H1 (cell line): ENCODE measurements around the gene SLC1A2. TPM values are rescaled to one million over a fixed set of nuclear protein-coding genes. Genes with fewer than 3 reads are reported as not detected.

Experiments used
- CTCF ChIA-PET: fragments of 300-600 bp; sonication (Branson Sonifier 250); formaldehyde crosslinking; loops from one replicate; lab custom pipeline; 2021; ENCODE audit not compliant: partially characterized antibody; lab: Charles Lee
- POLR2A ChIA-PET: fragments of 300-600 bp; sonication (Branson Sonifier 250); formaldehyde crosslinking; loops from one replicate; lab custom pipeline; 2021; ENCODE audit warnings: inconsistent platforms; ENCODE audit not compliant: partially characterized antibody; lab: Charles Lee
- DNase-seq, 2 experiments: peaks; one replicate each; pipeline versions ENCODE4 v3.0.0 to v3.0.0-alpha.2; 2010 to 2022; ENCODE audit warnings: low spot score in 2 of 2, low read depth in 1 of 2, mixed read lengths in 1 of 2
- FAIRE-seq: peaks from 2 replicates; lab custom pipeline; 2011; peaks lifted over from hg19 to GRCh38; lab: Jason Lieb, UNC
- H2AFZ ChIP-seq: 2 replicates; pipeline ENCODE4 v1.8.1; 2012; ENCODE audit warnings: low read length, inconsistent platforms
- H2AK5ac ChIP-seq: 2 replicates; pipeline ENCODE4 v1.6.1; 2013; ENCODE audit warnings: low read depth, low read length
- H2BK120ac ChIP-seq: replicated peaks from 2 replicates; pipeline ENCODE3; 2013; ENCODE audit warnings: low read depth, low read length, inconsistent platforms
- H2BK12ac ChIP-seq: 2 replicates; pipeline ENCODE4 v1.6.1; 2013; ENCODE audit warnings: low read depth, low read length
- H2BK15ac ChIP-seq: 2 replicates; pipeline ENCODE4 v1.6.1; 2013; ENCODE audit warnings: low read length
- H2BK20ac ChIP-seq: 2 replicates; pipeline ENCODE4 v1.6.1; 2013; ENCODE audit warnings: low read length
- H2BK5ac ChIP-seq: 2 replicates; pipeline ENCODE4 v1.6.1; 2013; ENCODE audit warnings: low read depth, low read length
- H3K14ac ChIP-seq: 2 replicates; pipeline ENCODE4 v1.6.1; 2013; ENCODE audit warnings: inconsistent platforms; ENCODE audit not compliant: insufficient read length
- H3K18ac ChIP-seq: 2 replicates; pipeline ENCODE4 v1.6.1; 2013; ENCODE audit warnings: low read length; ENCODE audit errors: extremely low read depth
- H3K23ac ChIP-seq: 2 replicates; pipeline ENCODE4 v1.6.1; 2013; ENCODE audit warnings: inconsistent platforms; ENCODE audit not compliant: insufficient read length
- H3K23me2 ChIP-seq: 2 replicates; pipeline ENCODE4 v1.6.1; 2013; ENCODE audit warnings: low read depth, low read length
- H3K27ac ChIP-seq: 2 replicates; pipeline ENCODE4 v1.6.1; 2011; ENCODE audit warnings: low read depth, low read length, inconsistent platforms
- H3K27me3 ChIP-seq, 4 experiments: replicated peaks in 1 of 4; 1 replicate in 1 of 4; 2 replicates in 3 of 4; pipeline versions ENCODE4 v1.6.1 to v1.8.1; 2011 to 2013; ENCODE audit warnings: low read length in 3 of 4, mild to moderate bottlenecking in 3 of 4, inconsistent platforms in 2 of 4, mixed read lengths in 2 of 4, moderate library complexity in 1 of 4; ENCODE audit not compliant: control insufficient read depth in 3 of 4, insufficient read depth in 3 of 4; ENCODE audit errors: extremely low read depth in 1 of 4
- H3K36me3 ChIP-seq, 4 experiments: 2 replicates each; pipeline versions ENCODE4 v1.6.1 to v1.8.1; 2011 to 2013; ENCODE audit warnings: mild to moderate bottlenecking in 4 of 4, low read length in 3 of 4, moderate library complexity in 2 of 4, control low read depth in 1 of 4, inconsistent platforms in 1 of 4; ENCODE audit not compliant: insufficient read depth in 4 of 4, control insufficient read depth in 2 of 4
- H3K4ac ChIP-seq: replicated peaks from 2 replicates; pipeline ENCODE3; 2013; ENCODE audit warnings: low read length, low read depth, mixed read lengths, inconsistent platforms; ENCODE audit not compliant: insufficient read length
- H3K4me1 ChIP-seq, 4 experiments: replicated peaks in 1 of 4; 1 replicate in 1 of 4; 2 replicates in 3 of 4; pipeline versions ENCODE4 v1.6.1 to v1.8.1; 2011 to 2013; ENCODE audit warnings: low read length in 3 of 4, inconsistent platforms in 2 of 4, mixed read lengths in 1 of 4; ENCODE audit not compliant: insufficient read depth in 4 of 4, control insufficient read depth in 3 of 4
- H3K4me2 ChIP-seq, 2 experiments: 2 replicates each; pipeline versions ENCODE4 v1.6.1 to v1.8.1; 2011 to 2013; ENCODE audit warnings: low read depth in 2 of 2, low read length in 2 of 2, control low read depth in 1 of 2, inconsistent platforms in 1 of 2, mild to moderate bottlenecking in 1 of 2; ENCODE audit not compliant: insufficient read depth in 1 of 2
- H3K4me3 ChIP-seq, 4 experiments: fragments of 200-600, 300-600 bp in 1 of 4; sonication (generic), shearing (Covaris generic), sonication (Bioruptor Twin) in 1 of 4; 2 replicates each; pipeline versions ENCODE4 v1.5.1 to v1.8.1; 2011 to 2016; ENCODE audit warnings: low read length in 4 of 4, low read depth in 3 of 4, control low read depth in 2 of 4, inconsistent platforms in 2 of 4, mild to moderate bottlenecking in 2 of 4, mixed read lengths in 1 of 4, moderate library complexity in 1 of 4; ENCODE audit not compliant: insufficient read depth in 2 of 4; ENCODE audit errors: extremely low read depth in 1 of 4
- H3K56ac ChIP-seq: replicated peaks from 2 replicates; pipeline ENCODE3; 2013; ENCODE audit warnings: low read depth, mild to moderate bottlenecking, mixed read lengths, low read length, inconsistent platforms; ENCODE audit not compliant: insufficient read length
- H3K79me1 ChIP-seq: 2 replicates; pipeline ENCODE4 v1.6.1; 2013; ENCODE audit warnings: low read depth, low read length, control low read depth
- H3K79me2 ChIP-seq, 2 experiments: 2 replicates each; pipeline versions ENCODE4 v1.6.1 to v1.8.1; 2012 to 2013; ENCODE audit warnings: low read length in 2 of 2, mild to moderate bottlenecking in 2 of 2, inconsistent platforms in 1 of 2; ENCODE audit not compliant: insufficient read depth in 2 of 2, control insufficient read depth in 1 of 2
- H3K9ac ChIP-seq, 4 experiments: replicated peaks in 1 of 4; 1 replicate in 1 of 4; 2 replicates in 3 of 4; pipeline versions ENCODE4 v1.6.1 to v1.8.1; 2011 to 2013; ENCODE audit warnings: low read depth in 3 of 4, low read length in 3 of 4, control low read depth in 2 of 4, mild to moderate bottlenecking in 2 of 4, moderate library complexity in 2 of 4, inconsistent platforms in 1 of 4; ENCODE audit errors: extremely low read depth in 1 of 4
- H3K9me3 ChIP-seq, 2 experiments: 2 replicates each; pipeline versions ENCODE4 v1.6.1 to v1.8.1; 2012 to 2013; ENCODE audit warnings: mild to moderate bottlenecking in 2 of 2, moderate library complexity in 2 of 2, control low read depth in 1 of 2, inconsistent platforms in 1 of 2, low read depth in 1 of 2, low read length in 1 of 2, mixed read lengths in 1 of 2; ENCODE audit not compliant: insufficient read depth in 2 of 2
- H4K20me1 ChIP-seq, 2 experiments: replicated peaks in 1 of 2; 2 replicates each; pipeline versions ENCODE3 to v1.8.1; 2011 to 2013; ENCODE audit warnings: inconsistent platforms in 2 of 2, low read length in 2 of 2, mild to moderate bottlenecking in 1 of 2; ENCODE audit not compliant: insufficient read depth in 2 of 2, control insufficient read depth in 1 of 2
- H4K5ac ChIP-seq: 2 replicates; pipeline ENCODE4 v1.6.1; 2013; ENCODE audit warnings: low read length, low read depth, mixed read lengths, inconsistent platforms; ENCODE audit not compliant: insufficient read length
- H4K8ac ChIP-seq: 2 replicates; pipeline ENCODE4 v1.8.0; 2013; ENCODE audit warnings: mild to moderate bottlenecking, moderate library complexity, low read length, inconsistent platforms; ENCODE audit not compliant: insufficient read depth; ENCODE audit errors: extremely low read depth
- H4K91ac ChIP-seq: replicated peaks from 2 replicates; pipeline ENCODE3; 2013; ENCODE audit warnings: low read length, mixed read lengths, inconsistent platforms; ENCODE audit not compliant: insufficient read length
- ASH2L ChIP-seq: fragments of 200-600, 300-600 bp; sonication (generic); IDR thresholded peaks from one replicate; pipeline ENCODE4 v1.7.1; 2017; ENCODE audit warnings: low read length
- CHD1 ChIP-seq: IDR thresholded peaks from 2 replicates; pipeline ENCODE4 v1.6.1; 2012; ENCODE audit warnings: low read depth, low read length, improper control_type of control experiment
- CHD2 ChIP-seq: IDR thresholded peaks from 2 replicates; pipeline ENCODE4 v1.6.1; 2012; ENCODE audit warnings: low read length, improper control_type of control experiment
- CREB1 ChIP-seq: IDR thresholded peaks from 2 replicates; pipeline ENCODE4 v1.6.1; 2012; ENCODE audit warnings: inconsistent platforms
- SIX5 ChIP-seq: IDR thresholded peaks from 2 replicates; pipeline ENCODE4 v1.6.1; 2011; ENCODE audit warnings: mild to moderate bottlenecking, low read depth, low read length
- SRF ChIP-seq: IDR thresholded peaks from 2 replicates; pipeline ENCODE4 v1.6.1; 2011; ENCODE audit warnings: mild to moderate bottlenecking, low read depth, low read length, moderate library complexity
- WGBS, 2 experiments: shearing (Covaris generic) in 1 of 2; methylation state at CpG; one replicate each; pipeline versions ENCODE4 v1.1.6 to v1.1.7; 2013 to 2015; ENCODE audit warnings: low lambda C conversion rate in 2 of 2, mixed read lengths in 2 of 2, inconsistent platforms in 1 of 2, low coverage in 1 of 2, missing lambda C conversion rate in 1 of 2; ENCODE audit not compliant: insufficient replicate concordance in 2 of 2, insufficient coverage in 1 of 2, insufficient read length in 1 of 2; ENCODE audit errors: extremely low coverage in 1 of 2, missing lambda C conversion rate in 1 of 2; 5-methylcytosine and 5-hydroxymethylcytosine counted together
- polyA plus RNA-seq, 7 experiments: library from polyadenylated mRNA; depleted of rRNA in 3 of 7; stranded (reverse) in 5 of 7; unstranded in 2 of 7; fragments of >200 nt in 5 of 7; fragments of 200-250 nt in 2 of 7; gene quantifications; 1 replicate in 5 of 7; 2 replicates in 1 of 7; 4 replicates in 1 of 7; pipeline versions ENCODE4 v1.2.1 to v1.2.3, GENCODE V29; 2011 to 2013; ENCODE audit warnings: missing spikeins in 2 of 7, mixed read lengths in 2 of 7
- total RNA-seq: library from RNA; stranded (reverse); fragmentation: NEBNext Ultra II Directional; extraction: Animal tissue kit (Norgen Biotek cat#: 25700); gene quantifications from 2 replicates; pipeline ENCODE4 v1.2.1, GENCODE V29; 2021

The SLC1A2 gene
- total and polyA plus RNA-seq, 2 of the 8 experiments (the other 6 are each of a cell fraction or from before 2014, with no cell fraction given) = 0.57 to 1.2 TPM

GRCh38 chr11:35433588-35433987, 14.2 kb upstream of the SLC1A2 start:
- no peak overlapping the region for H4K91ac ChIP-seq
- no peaks in the 10 kb centered on the region for H3K27me3 ChIP-seq
- no peak overlapping the region for H3K27ac ChIP-seq
- no peaks in the 10 kb centered on the region for H3K79me2 ChIP-seq
- no peaks in the 10 kb centered on the region for H3K9me3 ChIP-seq
- no peak overlapping the region for H3K18ac ChIP-seq
- no peak overlapping the region for H3K14ac ChIP-seq
- H2AK5ac ChIP-seq = no peak overlapping the region
- no peaks in the 10 kb centered on the region for H4K20me1 ChIP-seq
- H2BK20ac ChIP-seq = no peak overlapping the region
- peaks cover 3% of the 10 kb centered on the region; the same call in 1 of the 2 replicates for H3K23me2 ChIP-seq
- no peak overlapping the region for H2BK12ac ChIP-seq
- H3K4me3 ChIP-seq = no peak overlapping the region
- CTCF ChIA-PET = interaction anchor here (1.0 kb wide), 1 partner anchor 10 kb away, joined by 6 read pairs; no protein-coding TSS in a partner anchor
- H2BK120ac ChIP-seq = no peak overlapping the region
- POLR2A ChIA-PET = no interaction called here
- H3K79me1 ChIP-seq = no peaks in the 10 kb centered on the region
- WGBS, 2 experiments = 80 to 100% methylated on average over 1 to 3 of the region's 3 CpGs
- FAIRE-seq = no peak
- no peak for DNase-seq
- no peak overlapping the region for H2BK15ac ChIP-seq
- H3K4me2 ChIP-seq = no peak overlapping the region
- no peak overlapping the region for H3K23ac ChIP-seq
- H3K36me3 ChIP-seq = peaks cover 0 to 3% (median 0%) of the 10 kb centered on the region in 4 experiments; a peak in 3 of 8 replicates
- no peak overlapping the region for H3K56ac ChIP-seq
- H3K9ac ChIP-seq = no peak overlapping the region
- H4K8ac ChIP-seq = no peak overlapping the region
- H2AFZ ChIP-seq = no peak overlapping the region
- no peak overlapping the region for H3K4ac ChIP-seq
- TF ChIP-seq CHD1 = no peak
- TF ChIP-seq CREB1 = no peak
- TF ChIP-seq SRF = no peak
- TF ChIP-seq ASH2L = no peak
- TF ChIP-seq SIX5 = no peak
- no peak for TF ChIP-seq CHD2
- H3K4me1 ChIP-seq = no peaks in the 10 kb centered on the region
- H2BK5ac ChIP-seq = no peak overlapping the region
- H4K5ac ChIP-seq = no peak overlapping the region
